Hematopoietic multipotent progenitor cell (in vitro differentiated cells): ENCODE results near the gene HEXIM2. TPM values are rescaled to one million over a fixed set of nuclear protein-coding genes. Genes with fewer than 3 reads are reported as not detected.
A peak's percentile ranks its signal among the peaks of the same experiment; 100 is the strongest.

Experiments used
- DNase-seq, 3 donors: peaks; one replicate each; pipeline ENCODE4 v3.0.0-alpha.2; 2011 to 2015; ENCODE audit warnings: low read depth in 2 of 3, low spot score in 2 of 3
- total RNA-seq: library from RNA; depleted of rRNA; stranded (reverse); fragments of >200 nt; gene quantifications from one replicate; pipeline ENCODE4 v1.2.3, GENCODE V29; 2012

The HEXIM2 gene
- total RNA-seq, 1 donor = 7.0 TPM

DNA sequence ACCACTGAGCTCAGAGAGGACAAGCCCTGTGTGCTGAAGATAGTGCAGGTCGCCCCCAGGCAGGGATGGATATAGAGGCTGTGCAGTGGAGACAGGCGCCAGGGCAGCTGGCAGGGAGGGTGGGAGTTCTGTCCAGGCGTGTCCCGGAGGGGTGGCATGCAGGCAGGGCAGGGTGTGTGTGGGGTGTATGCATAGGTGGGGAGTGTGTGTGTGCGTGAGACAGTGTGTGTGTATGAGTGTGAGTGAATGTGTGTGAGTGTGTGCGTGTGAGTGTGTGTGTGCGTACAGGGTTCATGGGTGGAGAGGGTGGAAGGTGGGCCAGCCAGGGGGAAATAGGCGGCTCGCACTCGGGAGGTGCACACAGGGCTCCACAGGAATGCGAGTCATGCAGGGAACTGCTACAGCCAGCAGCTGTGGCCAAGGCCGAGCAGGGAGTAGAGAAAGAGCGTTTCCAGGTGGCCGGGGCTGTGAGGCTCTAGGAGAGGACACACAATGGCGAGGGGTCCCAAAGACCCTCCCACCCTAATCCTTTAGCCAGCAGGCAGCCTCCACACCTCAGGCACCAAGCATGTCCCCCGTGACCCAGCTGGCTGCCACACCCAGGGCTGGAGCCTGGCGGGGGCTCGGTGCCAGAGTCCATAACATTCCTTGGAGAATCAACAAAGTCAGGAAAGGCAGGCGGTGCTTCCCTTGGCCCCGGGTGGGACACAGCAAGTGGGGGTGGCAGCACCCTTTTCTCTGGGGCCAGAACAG, 34.0 kb upstream of the HEXIM2 start:
- no peak for DNase-seq

DNA sequence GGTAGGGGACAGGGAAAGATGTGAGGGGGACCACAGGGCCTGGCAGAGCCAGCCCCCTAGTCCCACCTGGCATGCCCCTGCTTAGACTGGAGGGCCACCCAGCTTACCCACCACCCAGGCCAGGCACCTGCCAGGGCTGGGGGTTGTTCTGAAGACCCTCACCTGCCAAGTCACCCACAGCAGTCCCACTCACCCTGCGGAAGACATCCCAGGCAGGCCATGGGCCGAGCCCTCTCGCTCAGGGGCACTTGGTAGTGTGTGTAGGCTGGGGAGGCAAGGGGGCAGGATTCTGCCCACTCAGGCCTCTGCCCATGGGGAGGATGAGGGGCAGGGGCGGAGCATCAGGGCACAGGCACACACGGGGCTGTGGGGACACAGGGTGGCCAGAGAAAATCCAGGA, 33.3 kb upstream of the HEXIM2 start:
- no peak for DNase-seq

DNA sequence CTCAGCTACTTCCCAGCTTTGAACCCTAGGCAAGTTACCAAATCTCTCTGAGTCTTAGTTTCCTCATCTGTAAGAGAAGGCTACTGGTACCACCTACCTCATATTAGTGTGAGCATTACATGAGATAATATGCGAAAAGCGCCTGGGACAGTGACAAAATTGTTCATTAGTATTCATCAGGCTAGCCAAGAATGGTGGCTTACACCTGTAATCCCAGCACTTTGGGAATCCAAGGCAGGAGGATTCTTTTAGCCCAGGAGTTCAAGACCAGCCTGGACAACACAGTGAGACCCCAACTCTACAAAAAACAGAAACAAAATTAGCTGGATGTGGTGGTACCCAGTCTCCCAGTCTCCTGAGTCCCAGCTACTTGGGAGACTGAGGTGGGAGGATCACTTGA, 32.7 kb upstream of the HEXIM2 start:
- no peak for DNase-seq

DNA sequence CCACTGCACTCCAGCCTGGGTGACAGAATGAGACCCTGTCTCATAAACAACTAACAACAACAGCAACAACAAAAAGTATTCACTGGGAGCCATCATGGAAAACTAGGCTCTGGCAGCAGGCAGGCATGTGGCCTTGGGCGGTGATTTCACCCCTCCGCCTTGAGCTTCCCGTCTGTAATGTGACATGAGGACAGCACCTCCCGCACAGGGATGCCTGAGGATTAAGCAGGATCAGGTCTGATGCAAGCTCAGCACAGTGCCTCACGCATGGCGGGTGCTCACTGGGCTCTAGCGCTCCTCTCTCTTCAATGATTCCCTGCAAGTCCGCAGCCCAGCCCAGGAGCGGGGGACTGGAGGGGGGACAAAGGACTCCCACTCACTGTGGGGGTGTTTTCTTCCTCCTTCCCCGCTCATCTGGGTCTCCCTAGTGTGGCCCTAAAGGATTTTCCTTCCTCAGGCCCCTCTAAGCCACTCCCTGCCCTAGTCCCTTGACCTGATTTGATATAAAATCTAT, 32.2 kb upstream of the HEXIM2 start:
- DNase-seq = no peak

DNA sequence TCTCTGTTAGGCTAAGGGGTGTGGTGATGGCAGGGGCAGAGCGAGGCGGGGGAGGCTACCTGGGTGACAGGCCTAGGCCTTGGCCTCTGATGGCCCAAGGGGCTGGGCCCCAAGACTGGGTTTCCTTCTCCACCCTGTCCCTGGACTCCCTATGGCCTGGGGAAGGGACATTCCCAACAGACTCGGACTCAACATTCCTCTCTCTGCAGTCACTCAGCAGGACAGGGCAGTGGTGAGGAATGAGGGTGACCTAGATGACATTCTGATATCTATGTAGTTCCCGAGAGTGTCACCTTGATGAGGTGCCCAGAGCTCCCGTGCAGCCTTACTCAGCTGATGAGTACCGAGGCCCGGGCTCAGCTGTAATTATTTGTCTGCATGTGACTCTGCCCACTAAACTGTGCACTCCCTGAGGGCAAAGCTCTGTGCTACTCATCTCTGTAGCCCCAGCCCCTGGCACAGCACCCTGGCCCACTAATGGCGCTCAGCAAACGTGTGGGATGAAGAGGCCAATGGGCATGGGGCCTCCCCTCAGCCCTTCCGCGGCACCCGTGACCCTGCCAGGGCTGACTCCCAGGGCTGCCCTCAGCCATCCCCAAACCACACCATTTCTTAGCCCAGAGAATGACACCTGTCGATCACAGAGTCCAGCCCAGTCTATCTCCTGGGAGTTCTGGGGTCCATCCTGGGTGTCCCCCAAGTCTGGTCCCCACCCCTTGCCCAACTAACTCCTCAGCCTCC, 31.6 kb upstream of the HEXIM2 start:
- DNase-seq = no peak

DNA sequence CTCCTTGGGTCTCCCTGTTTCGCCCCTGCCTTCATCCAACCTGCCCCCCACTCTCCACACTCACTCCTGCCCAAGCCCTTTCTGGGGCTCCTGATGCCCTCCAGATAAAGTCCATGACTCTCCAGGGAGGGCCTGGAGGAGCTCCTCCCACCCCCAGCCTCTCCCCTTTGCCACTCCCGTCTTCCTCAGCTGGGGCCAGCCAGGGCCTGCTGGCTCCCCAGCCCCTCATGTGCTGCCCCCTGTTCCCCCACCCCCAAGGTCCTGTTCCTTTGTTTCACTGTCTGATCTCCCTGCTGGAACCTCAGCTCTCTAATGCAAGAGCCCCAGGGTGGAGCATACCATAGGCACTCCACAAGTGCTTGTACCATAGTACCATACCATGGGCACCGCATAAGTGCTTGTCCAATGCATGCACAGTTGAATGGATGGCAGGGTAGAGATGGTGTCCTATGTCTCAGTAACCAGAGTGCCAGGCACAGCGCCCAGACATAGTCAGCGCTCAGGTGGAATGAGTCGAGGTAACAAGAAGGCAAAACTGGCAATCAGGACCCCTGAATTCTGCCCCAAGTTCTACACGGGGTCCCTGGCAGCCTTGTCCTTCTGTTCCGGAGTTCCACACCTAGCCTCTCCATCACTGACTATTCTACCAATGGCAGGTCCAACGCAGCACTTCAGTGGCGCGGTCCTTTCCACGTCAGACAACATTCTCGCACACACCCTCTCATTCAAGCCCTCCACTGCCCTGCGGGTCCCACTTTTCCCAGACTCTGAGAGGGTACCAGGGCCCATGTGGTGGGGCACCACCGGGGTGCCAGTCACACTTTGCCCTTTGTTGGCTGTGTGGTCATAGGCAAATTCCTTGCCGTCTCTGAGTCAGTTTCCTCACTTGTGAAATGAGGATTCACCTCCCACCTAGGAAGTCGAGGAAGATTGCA, 30.7 kb upstream of the HEXIM2 start:
- no peak for DNase-seq

DNA sequence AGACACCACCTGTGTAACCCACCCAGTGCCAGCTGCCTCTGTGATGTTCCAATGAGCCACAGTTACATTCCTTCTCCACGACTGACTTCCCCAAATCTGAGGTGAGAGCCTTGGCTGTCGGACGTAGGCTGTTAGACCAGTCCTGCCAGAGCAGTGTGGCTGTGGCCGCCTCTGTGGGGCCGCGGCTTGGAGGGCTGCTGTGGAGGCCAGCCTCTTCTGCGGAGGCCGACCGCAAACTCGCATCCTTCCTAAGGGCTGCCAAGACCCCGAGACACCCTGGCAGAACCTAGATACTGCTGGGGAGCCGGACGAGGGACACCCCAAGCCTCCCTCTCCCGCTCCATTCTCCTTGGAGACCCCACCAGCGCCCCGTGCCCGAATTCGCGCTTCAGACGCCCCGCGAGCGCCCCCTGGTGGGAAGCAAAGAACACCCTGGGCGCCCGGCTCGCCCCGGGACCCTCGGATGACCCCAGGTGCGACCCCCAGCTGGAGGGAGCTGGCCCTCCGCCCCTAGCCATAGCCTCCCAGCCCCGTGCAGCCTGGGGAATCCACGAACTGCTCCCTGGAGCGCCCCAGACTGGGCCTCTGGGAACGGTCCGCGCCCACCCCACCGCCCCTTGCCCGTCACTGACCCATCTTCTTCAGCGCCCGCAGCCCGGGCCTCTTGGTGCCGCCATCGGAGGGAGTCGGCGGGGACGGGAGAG, 29.9 kb upstream of the HEXIM2 start:
- peak in 2 of 3 donors; percentile 50 to 60 for DNase-seq

DNA sequence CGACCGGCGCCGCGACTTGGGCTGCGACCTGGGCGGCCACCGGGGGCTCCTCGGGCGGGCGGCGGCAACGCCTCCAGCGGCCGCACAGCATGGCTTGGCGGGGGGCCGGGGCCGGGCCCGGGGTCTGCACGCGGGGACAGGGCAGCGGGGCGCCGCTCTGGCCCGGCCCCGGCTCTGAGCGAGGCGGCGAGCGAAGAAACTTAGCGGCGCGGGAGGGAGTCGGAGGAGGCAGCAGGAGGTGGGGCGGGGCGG, 29.4 kb upstream of the HEXIM2 start, which contains the start of gene PLCD3:
Gene PLCD3 (minus strand): TSS at position 196 of the 252 bp plus-strand sequence. CDS start 105 bp downstream, at position 91.
- DNase-seq = no peak

DNA sequence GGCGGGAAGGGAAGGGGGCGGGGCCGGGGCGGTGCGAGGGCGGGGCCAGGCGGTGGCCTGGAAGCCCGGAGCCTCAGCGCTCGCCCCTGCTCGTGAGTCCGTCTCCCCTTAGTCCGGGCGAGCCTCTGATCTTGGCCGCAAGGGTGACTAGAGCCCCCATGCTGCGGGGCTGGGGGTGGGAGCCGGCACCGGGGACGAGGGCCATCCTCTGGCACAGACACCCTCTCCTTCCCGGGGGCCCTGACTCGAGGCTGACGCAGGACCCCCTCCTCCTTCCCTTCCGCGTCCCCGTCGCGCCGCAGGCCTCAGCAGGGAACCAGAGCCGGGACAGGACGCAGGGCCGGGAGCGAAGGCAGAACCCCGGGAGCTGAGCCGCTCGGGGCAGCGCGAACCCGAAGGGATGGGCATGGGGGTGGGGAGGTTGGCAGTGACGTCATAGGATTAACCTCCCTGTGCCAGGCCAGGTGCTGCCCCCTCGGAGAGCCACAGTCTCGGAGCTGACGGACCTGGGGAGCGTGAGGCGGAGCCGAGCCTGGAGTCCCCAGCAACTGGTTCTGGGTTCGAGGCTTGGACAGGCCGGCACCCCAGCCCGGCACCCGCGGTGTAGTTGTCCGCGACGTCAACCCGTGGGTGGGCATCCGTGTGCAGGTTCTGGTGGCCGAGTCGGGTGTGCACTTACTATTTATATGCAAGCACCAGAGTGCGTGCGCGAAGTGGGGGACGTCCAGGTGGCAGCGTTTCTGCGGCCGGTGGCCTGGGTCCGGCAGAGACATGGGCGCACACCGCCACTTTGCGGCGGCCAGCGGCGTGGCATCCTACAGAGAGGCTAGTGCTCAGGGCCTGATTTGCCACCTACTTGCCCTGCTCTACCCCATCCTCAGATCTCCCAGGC, 28.9 kb upstream of the HEXIM2 start:
- peak; percentile 71 to 73 (median 72) for DNase-seq

DNA sequence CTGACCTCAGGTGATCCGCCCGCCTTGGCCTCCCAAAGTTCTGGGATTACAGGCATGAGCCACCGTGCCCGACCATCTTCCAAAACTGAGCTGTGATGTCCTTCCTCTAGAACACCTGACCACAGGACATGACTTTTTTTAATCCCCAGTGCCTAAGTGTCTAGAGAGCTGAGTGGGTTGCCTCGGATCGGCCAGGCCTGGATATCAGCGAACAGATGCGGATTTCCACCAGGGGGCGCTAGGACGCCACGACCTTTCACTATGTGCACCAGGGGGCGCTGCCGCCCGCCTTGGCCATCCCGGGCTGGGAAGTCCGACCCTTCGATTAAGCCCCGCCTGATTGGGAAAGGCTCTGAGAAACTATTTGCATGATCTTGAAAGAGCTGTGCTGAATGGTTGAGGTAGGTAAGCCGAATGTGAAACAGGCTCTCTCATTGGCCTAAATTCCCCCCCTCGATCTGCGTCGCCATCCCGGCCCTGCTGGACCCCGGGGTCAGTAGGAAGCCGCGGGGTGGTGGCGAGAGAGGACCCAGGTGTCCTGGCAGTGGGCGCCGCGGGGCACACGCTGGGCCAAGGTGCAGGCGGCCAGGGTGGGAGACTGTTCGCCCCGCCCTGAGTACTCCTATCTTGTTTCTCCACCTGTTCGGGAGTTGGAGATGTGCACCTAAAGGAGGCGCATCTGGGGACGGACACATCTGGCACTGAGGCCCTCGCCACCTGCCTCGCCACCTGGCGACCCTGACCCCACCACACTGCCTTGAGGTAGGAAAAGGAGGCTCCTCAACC, 26.3 kb upstream of the HEXIM2 start, which contains the start of gene ACBD4:
Gene ACBD4 (plus strand): TSS at position 496 of the 786 bp plus-strand sequence. CDS start 458 bp downstream, outside the sequence.
- DNase-seq = peak; percentile 96 to 99 (median 99)

DNA sequence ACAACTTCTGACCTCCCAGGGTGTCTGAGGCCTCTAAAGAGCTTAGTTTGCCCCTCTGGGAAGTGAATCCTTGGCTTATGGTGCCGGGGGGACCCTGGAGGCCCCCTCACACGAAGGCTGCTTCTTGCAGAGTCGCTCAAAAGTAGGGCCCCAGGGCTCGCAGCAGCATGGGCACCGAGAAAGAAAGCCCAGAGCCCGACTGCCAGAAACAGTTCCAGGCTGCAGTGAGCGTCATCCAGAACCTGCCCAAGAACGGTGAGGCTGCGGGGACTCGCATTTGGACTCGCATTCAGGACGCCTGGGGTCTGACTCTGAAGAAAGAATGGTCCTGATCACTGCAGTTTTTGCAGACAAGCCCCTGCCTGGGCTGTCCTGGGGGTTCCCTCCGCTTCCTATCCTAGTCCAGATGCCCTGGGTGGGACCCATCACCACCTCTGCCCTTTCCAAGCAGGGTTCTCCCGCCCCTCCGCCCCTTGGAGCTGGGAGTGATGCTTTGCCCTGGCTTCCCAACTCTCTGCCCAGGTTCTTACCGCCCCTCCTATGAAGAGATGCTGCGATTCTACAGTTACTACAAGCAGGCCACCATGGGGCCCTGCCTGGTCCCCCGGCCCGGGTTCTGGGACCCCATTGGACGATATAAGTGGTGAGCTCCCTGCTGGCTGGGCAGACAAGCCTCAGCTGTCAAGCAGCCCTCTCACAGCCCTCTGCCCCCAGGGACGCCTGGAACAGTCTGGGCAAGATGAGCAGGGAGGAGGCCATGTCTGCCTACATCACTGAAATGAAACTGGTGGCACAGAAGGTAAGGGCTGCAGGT, 25.5 kb upstream of the HEXIM2 start:
- no peak for DNase-seq

DNA sequence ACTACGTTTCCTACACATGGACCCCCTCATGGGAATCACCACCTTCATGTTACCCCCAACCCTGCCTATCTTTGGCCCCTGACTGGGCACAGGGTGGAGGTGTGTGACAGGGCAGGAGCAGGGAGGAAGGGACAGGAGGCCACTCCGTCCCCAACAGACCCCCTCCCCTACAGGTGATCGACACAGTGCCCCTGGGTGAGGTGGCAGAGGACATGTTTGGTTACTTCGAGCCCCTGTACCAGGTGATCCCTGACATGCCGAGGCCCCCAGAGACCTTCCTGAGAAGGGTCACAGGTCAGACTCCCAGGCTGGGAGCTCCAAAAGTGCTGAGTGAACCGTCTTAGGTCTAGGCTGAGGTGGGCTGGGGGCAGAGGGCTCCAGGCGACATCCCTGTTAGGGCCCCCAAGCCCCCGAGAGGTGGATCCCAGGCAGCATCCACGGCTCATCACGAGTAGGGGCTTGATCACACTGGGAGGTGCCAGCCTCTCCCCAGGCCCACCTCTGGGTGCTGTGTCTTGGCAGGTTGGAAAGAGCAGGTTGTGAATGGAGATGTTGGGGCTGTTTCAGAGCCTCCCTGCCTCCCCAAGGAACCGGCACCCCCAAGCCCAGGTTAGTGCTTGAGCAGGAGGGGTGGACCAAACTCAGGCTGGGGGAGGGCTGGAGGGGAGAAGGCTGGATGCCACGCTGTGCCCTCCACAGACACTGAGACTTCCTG, 24.7 kb upstream of the HEXIM2 start:
- no peak for DNase-seq

DNA sequence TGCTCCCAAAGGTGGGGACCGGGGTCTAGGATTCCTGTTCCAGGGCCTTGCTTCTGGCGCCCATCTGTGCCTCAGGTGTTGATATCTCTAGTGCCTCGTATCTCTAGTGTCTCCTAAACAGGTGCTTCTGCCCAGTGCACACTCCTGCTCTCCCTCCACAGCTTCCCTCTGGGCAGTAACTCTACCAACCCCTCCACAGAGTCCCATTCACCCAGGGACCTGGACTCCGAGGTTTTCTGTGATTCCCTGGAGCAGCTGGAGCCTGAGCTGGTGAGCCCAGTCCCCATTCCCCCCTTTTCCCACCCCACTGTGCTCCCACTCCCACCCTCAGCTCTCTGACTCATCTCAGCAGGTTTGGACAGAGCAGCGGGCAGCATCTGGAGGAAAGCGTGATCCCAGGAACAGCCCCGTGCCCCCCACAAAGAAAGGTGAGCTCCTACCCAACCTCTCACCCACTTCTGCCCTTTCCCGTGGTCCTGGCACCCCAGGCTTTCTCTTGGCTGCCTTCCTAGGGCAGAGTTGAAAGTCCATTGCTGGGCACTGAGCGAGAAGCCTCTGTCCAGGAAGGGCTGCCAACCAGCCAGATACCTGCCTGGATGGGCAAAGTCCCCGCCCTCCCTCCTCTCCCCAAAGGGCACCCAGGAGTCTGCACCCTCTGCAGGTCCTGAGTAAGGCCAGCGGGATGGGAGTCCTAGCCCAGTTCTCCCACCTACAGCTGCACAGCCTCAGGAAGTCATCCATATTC, 23.9 kb upstream of the HEXIM2 start:
- DNase-seq = no peak

DNA sequence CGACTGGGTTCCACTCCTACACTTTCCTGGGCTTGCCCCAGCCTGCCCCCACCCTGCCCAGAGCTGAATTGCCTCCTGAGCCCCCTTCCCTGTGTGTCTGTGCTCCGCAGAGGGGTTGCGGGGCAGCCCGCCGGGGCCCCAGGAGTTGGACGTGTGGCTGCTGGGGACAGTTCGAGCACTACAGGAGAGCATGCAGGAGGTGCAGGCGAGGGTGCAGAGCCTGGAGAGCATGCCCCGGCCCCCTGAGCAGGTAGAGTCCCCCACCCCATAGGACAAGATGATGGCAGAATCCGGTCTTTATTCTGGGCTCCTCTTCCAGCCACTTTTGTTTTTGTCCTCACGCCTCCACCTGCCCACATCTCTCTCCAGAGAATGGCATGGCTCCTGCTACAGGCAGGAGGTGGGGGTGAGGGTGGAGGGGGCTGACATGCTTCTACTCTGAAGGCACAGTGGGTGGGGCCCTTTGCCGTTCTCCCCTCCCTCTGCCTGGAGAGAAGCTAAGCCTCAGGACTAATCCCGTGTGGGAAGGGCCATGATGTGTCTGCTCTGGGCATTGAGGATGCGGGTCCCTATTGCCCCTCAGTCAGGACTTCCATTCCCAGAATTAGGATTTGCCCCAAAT, 22.7 kb upstream of the HEXIM2 start:
- no peak for DNase-seq

DNA sequence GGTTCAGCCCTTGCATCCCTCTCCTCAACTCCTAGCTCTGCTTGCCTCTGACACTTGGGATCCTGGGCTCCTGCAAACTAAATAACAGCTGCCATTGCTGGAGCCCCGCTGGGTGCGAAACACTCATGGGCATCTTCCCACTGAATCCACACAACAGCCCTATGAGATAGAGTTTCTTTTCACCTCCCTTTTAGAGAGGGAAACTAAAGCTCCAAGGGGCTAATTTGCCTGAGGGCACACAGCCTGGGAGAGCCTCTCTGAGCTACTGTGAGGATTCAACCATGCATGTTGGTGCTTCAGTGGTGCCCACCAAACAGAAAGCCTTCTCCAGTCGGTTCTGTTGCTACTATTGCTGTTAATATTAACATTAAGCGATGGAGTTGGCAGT, 22.1 kb upstream of the HEXIM2 start:
- no peak for DNase-seq

DNA sequence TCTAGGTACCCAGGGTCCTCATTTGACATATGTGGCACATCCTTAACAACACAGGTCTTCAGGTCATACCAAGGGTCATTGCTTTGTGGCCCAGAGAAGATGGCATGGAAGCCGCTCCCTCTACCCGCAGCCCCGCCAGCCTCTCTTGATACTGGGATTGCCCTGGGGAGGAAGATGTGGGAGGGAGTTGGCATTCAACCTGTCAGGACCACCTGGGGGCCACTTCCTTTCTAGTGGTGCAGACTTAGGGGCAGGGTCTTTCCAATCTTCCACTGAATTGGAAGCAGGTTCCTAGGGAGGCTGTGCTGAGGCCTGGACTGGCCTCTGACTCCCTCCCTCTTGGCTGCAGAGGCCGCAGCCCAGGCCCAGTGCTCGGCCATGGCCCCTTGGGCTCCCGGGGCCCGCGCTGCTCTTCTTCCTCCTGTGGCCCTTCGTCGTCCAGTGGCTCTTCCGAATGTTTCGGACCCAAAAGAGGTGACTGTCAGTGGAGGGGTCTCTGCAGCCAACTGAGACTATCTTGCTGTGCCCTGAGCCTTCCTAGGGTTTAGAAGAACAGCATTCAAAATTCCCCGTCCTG, 18.5 kb upstream of the HEXIM2 start:
- DNase-seq = no peak
